Inferior parietal cortex (tissue), 1 donor: ENCODE results near the gene ICAM2.

ENCODE experiments used
- DNase-seq: peaks from one replicate; pipeline ENCODE4 v3.0.0-alpha.2; 2016; ENCODE audit errors: extremely low spot score

The ICAM2 gene

DNA sequence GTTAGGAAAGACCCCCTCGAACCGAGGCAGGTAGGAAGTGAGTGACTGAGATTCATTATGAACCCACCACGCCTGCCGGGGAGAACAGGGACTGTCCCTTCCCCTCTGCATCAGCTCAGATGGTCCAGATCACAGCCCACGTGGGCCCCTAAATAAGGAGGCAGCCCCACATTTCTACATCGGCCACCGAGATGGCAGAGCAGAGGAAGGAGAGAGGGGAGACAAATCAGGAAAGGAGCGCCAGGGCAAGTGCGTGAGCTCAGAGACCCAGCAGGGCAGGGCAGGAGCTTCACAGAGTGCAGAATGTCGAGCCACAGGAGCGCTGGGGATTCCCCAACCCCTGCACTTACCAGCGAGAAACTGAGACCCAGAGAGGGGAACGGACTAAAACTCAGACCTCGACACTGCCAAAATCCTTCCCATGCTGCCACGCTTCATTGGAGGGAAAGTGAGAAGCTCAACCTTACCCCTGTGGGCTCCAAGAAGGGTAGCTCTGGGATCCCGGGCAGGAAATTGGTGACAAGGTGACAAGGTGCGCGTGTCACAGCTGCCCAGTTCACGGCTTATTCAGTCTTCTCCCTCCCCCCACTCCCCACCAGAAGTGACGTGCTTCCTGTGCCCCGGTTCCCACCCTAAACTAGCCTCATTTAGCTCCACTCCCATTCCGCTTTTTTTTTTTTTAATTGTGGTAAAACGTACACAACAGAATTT is at the start of gene ICAM2:
Gene ICAM2 (minus strand): TSS at position 578 of the 711 bp plus-strand sequence. CDS start 13,942 bp downstream, outside the sequence.
- no peak for DNase-seq

DNA sequence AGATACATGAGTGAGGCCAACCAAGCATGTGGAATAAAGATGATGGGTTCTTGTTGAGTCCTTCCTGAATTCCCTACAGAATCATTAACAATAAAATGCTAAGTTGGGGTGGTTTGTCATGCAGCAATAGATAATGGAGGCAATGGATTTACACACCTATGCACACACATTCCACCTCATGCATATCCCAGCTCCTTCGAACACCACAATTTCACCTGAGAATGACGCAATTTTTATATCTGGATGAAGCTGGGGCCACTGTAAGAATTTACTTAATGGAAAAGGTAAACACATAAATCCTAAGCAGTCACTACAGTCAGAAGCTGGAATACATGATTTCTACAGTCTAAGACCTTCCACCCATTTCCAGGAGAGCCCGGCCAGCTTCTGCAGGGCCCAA is 49.8 kb upstream of the ICAM2 start:
- DNase-seq = no peak

DNA sequence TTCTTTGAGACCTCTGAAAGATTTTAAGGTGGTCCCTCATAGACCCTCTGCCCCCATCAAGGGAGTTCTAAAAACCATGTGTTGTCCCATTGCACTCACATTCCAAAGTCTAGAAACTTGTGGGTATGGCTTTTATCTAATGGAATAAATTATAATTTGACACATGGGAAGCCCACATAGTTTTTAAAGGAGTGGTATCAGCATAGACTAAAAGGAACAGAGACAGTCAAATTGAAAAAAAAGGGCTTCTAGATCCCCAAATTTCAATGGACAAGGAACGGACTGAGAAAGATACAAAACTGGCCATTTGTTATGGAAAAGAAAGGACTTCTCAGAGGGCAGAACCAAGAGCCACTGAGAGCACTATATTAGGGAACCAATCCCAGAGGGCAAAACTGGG is 48.7 kb upstream of the ICAM2 start:
- DNase-seq = no peak

DNA sequence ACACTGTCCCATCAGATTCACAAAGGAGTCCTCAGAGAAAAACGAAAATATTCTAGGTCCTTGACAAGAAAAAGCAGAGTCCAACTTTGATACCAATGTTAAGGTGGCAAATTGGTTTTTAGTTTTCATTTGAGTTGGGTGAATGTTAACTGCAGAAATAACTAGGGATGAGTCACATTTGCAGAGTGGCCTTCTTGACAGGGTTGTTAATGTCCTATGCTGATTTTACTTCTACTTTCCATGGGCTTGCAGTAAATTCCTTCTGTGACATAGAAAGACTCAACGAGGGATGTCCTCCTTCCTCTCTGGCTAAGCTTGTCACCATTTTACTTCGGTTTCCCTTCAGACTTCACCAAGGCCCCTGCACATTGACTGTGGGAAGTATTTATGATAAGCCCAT is 47.2 kb upstream of the ICAM2 start:
- DNase-seq = no peak

DNA sequence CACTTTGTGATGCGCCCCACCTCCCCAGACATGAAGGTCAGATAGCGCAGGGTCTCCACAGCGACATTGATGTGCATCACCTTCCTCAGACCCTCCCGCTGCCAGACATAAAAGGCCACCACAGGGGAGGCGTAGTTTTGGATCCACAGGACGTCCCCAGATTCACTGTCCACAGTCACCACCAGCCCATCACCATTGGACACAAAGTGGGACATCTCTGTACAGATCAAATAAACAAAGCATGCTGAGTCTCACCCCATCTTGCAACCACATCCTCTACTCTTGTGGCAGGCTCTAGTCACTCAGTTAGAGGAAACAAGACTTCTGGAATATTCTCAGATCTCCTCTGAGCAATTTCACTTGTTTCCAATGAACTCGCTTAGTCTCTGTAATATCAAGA is 46.3 kb upstream of the ICAM2 start:
- no peak for DNase-seq

DNA sequence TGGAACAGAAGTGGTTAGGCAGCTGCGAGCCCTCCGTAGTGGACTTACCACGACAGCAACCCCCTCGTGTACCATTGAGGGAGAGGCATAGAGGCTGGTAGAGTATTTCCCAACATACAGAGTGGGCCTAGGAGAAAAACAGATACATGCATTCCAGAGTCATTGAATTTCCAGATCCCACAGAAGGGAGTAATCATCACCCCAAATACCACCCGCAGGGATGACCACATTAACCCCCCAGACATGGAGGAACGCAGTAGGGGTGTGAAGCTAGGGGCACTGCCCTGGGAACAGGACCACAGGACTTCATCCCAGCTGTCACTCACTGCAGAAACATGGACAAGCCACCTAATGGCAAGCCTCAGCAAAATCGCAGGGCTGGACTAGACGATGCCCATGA is 44.7 kb upstream of the ICAM2 start:
- no peak for DNase-seq

DNA sequence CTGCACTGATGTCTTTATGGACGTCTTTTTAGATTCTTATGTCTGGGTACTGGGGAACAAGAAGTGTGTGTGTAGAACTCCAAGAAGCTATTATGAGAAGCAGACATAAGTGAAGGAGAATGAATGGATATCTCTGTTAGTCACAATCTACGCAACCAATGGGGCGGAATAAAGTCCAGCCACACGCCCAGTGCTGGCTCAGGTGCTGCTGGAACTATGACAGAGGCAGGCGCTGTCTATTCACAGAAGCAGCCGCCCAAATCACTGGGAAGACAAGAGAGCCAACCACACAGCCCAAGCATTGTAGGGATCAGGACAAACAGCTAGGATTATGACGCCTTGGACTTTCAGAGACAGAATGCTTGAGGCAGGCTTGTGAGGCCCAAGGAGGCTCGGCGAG is 43.9 kb upstream of the ICAM2 start:
- no peak for DNase-seq

DNA sequence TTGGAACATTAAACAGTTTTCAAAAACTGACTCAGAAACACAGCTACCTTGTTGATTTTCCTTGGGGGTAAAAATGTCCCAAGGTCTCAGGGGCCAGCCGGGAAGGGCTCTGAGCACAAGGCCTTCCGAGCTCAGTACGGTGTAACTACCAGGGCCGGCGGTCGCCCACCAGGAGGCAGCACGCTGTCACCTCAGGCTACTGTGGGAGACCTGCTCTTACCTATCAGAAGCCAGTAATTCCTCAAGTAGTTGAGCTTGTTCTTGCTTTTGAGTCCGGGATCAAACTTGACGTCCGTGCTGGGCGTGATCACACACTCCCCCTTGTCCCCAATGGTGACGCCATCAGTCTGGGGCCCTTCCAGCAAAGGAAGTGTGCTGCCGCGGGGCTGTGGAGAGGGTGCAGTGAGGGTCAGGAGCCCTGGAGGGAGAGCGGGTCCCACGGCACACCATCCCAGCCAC is 43.4 kb upstream of the ICAM2 start:
- no peak for DNase-seq

DNA sequence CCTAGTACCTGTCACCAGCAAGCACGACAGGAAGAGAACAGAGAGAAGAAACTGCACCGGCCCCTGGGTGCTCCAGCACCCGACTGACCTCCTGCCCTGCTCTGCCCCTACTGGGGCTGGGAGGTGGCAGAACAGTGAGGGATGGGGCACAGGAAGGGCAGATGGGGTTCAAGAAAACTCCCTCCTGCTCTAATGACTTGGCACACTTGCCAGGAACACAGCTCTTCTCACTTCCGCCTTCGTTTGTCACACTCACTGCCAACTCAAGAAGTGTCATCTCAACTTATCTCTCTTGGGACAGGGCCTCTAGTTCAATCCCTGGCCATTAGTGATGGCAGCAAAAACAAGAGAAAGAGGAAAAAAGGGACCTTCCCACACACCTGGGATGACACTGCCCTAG is 42.7 kb upstream of the ICAM2 start:
- no peak for DNase-seq

DNA sequence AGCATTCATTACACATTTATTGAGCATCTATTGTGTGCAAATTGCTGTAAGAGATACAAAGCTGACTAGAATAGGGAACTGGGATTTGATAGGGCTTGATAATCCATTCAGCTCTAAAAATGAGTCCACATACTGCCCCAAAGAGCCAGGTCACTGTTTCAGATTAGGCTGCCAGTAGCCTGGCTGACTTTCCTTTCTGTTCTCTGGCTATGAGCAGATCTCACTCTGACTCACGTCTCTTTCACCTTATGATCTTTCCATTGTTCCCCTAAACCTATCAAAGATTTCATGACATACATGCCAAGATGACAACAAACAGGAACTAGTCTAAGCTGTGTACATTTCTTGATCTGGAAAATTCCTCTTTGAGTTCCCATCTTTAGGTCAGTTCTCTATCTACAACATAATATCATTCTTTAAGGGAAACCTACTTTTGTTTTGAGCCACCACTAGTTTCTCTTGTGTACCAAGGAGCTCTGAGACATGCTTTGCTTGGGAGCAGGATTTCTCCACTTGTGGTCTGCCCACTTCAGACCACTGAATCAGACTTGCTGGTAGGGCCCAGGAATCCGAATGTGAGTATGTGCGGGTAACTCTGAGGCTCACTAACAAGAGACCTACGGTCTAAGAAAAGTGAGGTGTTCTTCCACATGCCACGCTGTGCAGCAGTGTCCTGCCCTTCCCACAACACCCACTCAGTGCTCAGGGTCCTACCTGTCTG is 40.9 kb upstream of the ICAM2 start:
- DNase-seq = no peak

DNA sequence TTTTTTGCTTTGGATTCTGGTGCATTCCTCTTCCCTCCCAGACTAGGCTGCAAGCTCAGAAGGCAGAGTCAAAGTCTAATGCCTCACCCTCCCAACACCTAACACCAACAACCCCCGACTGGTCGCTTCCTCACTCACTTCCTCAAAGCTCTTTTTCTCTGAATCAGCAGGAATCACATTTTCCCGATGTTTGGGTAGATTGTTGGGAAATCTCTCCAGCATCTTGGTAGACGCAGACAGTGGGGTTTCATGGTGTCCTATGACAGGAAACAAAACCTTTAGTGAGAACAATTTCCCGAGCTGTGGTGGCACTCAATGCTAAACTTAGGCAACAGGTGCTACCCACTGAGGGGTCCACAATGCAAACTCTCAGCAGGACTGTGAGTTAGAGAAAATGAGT is 39.9 kb upstream of the ICAM2 start:
- DNase-seq = no peak

DNA sequence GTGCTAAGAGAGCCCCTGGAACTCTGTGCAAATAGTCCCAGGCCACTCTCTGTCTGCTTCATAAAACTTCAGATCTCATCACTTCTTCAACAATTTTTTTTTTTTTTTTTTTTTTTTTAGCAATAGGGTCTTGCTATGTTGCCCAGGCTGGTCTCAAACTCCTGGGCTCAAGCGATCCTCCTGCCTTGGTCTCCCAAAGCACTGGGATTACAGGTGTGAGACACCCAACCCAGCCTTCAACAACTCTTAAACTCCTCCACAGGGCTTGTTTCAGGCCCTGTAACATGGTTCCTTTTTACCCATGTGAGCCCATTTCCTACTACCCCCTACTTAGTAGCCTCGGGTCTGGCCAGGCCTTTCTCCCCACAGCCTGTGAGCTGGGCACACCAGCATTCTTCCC is 39.3 kb upstream of the ICAM2 start:
- DNase-seq = no peak

DNA sequence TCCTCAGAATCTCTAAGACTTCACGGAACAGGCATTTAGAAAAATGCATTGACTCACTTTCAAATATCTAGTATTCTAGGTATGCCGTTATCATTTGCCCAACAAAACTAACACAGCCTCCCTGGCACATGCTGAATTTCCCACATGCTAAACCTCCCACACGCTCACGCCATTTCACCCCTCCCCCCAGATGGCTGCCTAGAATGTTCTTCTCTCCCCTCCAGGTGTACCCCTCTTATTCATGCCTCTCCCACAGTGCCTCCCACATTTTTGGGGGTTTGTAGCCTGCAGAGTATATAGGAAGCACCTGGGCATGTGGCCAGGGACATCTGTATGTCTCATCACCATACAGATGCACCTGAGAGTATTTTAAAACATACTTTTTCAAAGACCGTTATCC is 38.2 kb upstream of the ICAM2 start:
- no peak for DNase-seq

DNA sequence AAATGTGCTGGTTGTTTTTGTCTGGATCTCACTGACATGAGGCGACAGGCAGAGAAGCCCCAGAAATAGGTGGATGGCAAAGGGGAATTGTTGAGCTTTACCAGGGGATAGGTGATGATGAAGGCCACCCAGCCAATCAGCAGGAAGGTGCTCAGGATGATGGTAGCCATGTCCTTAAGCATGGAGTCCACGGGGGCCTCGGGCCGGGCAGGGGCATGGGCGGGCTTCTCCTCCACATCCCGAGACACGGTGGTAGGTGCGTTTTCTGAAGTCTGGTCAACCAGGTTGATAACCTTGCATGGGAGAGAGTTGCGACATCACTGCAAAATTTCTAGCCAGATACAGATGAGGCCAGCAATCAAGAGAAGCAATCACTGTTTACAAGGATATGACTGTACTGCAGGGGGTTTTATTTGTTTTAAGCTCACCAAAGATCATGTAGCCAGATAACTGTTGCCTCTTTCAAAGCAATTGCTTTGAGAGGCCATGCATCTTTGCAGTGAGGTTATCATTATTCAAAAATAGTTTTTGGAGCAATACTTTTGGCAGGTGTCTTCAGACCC is 37.3 kb upstream of the ICAM2 start:
- no peak for DNase-seq

DNA sequence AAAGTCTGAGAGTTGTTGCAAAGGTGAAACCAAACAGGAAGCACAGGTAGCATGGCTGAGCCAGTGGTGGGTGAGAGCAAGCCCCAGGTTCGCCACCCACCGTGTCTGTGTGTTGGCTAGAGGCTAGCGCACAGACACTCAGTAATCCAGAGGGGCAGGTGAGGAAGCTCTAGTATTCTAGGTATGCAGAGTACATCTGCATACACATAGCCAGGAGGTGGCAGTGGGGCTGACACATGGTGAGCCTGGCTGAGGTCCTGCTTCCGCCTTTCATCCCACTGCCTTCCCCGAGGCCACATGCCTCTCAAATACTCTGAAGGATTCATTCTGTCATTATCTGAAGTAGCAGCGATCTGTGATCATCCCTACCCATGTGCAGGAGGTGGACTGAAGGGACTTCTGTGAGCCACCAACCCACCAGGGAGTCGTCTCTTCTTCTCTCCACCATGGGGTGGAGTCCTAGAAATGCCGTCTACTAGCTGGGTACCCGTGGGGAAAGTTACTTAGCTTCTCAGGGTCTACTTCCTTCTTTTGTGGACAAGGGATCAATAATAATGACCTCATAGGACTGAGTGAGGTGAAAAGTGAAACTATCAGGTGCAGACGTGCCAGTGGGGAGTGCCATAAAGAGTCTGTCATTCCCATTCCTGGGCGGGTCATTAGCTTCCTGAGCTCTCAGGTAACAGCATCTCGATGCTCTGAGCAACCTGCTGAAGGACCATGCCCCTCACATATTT is 36.0 kb upstream of the ICAM2 start:
- DNase-seq = no peak

DNA sequence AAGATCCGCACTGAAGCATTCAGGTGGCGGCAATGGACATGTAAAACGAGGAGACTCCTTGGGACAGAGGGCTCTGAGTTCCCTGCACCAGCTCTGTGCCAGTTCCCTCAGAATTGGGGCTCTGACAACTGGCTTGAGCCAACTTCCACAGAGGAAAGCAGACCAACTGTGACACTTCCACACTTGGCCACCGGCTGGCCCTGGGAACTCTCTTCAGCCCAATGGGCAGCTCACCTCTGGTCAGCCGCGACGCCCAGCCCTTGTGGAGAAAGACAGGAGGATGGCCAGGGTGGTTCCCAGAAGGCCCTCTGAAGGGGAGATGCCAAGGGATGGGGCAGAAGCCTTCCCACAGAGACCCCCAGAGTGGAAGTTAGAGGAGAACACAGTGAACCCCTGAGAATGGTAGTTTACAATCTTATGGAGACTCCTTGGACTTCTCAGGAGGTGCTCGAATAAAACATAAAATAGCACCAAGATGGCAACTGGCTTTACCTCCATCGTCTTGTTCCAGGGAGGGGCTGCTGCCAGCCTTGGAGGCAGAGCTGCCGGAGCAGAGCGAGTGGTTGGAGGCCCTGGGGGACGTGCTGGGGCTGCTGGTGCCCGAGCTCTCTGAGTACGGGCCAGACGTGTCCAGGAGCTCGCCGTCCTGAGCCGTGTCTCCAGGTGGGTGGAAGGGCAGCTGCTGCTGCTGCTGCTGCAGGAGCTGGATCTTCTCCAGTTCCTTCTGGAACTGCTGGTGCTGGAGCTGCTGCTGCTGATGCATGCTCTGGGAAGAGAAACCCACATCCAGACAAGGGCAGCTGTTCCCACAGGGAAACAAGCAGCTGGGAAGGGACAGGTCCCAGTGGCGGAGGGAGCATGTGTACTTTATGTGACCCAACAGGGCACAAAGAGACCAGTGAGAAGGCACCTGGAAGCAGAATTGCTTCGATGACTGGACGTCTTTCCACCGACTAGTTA is 35.0 kb upstream of the ICAM2 start:
- no peak for DNase-seq

DNA sequence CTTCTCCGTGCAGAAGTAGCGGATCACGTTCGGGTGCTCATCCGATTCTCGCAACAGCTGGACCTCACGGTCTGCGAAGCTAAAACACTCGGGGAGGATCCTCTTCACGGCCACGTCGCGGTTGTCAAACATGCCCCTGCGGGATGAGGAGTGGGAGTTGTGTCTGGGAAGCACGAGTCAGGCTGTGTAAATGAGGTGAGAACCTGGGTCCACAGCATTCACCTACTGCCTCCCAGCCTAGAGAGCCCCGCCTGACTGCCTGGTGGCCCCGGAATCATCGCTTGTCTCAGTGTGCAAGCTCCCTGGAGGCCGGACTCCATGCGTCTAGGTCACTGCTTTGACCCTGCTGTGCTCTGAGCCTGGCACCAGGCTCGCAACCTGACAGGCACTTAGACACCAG is 33.9 kb upstream of the ICAM2 start:
- DNase-seq = no peak

DNA sequence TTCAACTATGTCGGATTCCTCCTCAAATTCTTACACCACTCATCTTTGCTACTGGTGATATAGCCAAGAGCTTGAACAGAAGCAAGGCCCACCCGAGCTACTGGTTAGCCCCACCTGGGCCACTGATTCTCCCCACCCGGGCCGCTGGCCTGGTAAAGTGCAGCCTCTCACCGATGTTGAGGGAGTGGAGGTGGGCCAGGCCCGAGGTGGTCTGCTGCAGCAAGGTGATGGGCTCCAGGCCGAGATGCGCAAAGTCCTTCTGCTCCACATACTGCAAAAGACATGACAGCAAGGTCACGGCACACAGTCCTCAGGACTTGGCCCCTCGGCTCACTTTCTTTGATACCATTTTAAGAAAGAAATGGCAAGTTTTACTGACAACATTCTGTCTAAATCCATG is 32.7 kb upstream of the ICAM2 start:
- no peak for DNase-seq

DNA sequence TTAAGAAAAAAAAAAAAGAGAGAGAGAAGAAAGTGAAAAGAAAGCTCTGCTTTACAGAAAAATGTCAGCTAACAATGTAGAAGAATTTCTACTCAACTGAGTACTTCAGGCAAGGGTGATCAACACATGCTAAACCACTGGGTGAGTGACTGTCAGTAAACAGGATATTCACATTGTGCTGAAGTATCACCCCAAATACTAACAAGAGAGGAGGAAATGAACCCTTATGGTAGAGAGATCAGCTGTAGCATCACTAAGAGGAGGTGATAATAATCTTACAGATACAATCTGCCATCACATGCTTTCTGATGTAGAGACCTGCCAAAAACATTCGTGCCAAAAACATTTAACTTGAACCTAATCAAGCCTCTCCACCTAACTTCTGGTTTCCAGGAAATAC is 30.7 kb upstream of the ICAM2 start:
- no peak for DNase-seq

DNA sequence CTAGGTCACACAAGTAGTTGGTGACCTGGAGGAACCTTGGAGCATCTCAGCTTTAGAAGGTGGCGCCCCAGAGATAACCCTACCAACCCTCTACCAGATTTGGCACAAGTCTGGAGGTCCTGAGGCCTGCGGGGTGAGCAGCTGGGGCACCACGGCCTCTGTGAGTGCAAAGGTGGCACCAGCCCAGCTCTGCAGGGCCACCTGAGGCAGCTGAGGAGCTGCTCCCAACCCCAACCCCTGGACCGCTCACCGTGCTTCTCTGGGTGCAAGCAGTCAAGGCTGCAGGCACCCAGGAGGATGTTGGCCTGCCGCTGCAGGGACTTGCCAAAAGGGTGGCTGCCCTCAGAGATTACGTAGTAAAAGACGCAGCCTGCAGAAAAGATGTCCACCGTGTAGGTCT is 28.4 kb upstream of the ICAM2 start:
- no peak for DNase-seq

DNA sequence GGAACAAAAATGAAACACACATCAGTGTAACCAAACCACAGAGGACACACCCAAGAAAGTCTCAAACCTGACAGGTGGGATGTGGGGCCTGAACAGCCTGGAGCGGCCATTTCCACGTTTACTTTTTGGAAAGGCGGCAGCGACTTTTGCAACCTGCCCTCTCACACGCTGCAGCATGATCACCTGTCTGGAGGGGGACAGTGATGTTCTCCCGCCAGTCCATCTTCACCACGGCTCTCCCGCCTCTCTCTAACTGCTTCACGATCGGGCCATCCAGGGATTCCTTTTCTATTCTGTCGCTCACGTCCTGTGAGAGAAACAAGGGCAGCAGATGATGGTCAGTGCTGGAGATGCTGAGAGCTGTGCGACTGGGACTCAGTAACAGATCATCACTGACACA is 24.7 kb upstream of the ICAM2 start:
- no peak for DNase-seq
